ENCODE data around the gene TLR6. TPM values are rescaled to one million over a fixed set of nuclear protein-coding genes. Genes with fewer than 3 reads are reported as not detected.

TLR6 gene
- total and polyA plus RNA-seq, 2 experiments from 2014 or later, result 0.24 to 1.1 TPM

DNA sequence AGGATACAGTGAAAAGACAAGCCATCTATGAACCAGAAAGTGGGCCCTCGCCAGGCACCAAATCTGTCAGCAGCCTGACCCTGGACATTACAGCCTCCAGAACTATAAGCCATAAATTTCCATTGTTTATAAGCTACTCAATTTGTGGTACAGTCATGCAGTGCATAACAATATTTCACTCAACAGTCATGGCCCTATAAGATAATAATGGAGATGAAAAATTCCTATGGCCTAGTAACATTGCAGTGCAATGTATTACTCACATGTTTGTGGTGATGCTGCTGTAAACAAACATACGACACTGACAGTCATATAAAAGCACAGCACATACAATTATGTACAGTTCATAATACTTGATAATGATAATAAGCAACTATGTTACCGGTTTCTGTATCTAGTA is 34.9 kb downstream of the TLR6 start:
- TF ChIP-seq EZH2 (IDR thresholded peaks at IDR 0.05; ENCODE audit: borderline replicate concordance) (no peak), EZH2phosphoT487 (IDR thresholded peaks at IDR 0.05; ENCODE audit: low read depth, severe bottlenecking, unreplicated experiment) (no peak)
- TF ChIP-seq, protein P1, sequence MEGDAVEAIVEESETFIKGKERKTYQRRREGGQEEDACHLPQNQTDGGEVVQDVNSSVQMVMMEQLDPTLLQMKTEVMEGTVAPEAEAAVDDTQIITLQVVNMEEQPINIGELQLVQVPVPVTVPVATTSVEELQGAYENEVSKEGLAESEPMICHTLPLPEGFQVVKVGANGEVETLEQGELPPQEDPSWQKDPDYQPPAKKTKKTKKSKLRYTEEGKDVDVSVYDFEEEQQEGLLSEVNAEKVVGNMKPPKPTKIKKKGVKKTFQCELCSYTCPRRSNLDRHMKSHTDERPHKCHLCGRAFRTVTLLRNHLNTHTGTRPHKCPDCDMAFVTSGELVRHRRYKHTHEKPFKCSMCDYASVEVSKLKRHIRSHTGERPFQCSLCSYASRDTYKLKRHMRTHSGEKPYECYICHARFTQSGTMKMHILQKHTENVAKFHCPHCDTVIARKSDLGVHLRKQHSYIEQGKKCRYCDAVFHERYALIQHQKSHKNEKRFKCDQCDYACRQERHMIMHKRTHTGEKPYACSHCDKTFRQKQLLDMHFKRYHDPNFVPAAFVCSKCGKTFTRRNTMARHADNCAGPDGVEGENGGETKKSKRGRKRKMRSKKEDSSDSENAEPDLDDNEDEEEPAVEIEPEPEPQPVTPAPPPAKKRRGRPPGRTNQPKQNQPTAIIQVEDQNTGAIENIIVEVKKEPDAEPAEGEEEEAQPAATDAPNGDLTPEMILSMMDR (IDR thresholded peaks at IDR 0.05; ENCODE audit: poor library complexity), result no peak

DNA sequence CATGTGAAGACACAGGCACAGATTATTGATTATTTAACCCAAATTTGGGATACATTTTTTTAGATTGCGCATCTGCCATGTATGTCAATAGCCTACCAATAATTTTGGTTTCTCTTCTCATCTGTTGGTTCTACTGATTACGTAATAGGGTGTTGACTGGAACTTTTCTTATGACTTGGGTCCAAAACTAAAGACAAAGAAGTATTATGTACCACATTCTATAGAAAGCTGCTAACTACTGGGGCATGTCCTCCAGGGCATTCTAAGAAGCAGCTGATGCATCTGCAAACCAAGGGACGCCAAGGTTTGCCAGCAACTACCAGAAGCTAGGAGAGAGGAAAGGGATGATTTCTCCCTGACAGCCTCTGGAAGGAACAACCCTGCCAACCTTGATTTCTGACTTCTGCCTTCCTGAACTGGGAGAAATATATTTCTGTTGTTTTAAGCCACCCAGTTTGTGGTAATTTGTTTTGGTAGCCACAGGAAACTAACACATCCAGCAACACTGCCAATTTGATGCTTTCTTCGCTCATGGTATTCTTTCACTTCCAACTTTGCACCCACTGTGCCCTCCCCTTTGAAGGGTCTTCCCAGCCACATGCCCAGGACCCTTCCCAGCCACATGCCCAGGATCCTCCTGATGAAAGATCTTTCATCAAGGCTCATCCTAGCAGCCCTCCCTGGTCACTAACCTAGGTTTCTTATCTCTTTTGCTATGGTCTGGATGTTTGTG is 36.1 kb downstream of the TLR6 start:
- no peaks in the 10 kb centered on the region for H3K27me3 ChIP-seq
- TF ChIP-seq, protein P1 (IDR thresholded peaks at IDR 0.05; ENCODE audit: poor library complexity), result no peak
- TF ChIP-seq EZH2phosphoT487 (IDR thresholded peaks at IDR 0.05; ENCODE audit: low read depth, severe bottlenecking, unreplicated experiment) (no peak), EZH2 (IDR thresholded peaks at IDR 0.05; ENCODE audit: borderline replicate concordance) (no peak)
- H3K27ac ChIP-seq, result no peak overlapping the region
- 95% methylated on average over 4 of the region's 4 CpGs for WGBS (ENCODE audit: low lambda C conversion rate, missing lambda C conversion rate)
- DNase-seq (ENCODE audit: low spot score), result no peak
- H2AFZ ChIP-seq, result no peak overlapping the region
- H3K36me3 ChIP-seq (replicated peaks; ENCODE audit: insufficient read depth, low read depth), result no peaks in the 10 kb centered on the region
- H3K4me3 ChIP-seq, result no peak overlapping the region
- H3K4me1 ChIP-seq (ENCODE audit: insufficient read depth), result no peaks in the 10 kb centered on the region
- H4K20me1 ChIP-seq (ENCODE audit: insufficient read depth, poor library complexity, severe bottlenecking), result no peaks in the 10 kb centered on the region
- no peak overlapping the region for H3K4me2 ChIP-seq
- no peaks in the 10 kb centered on the region for H3K9me3 ChIP-seq (ENCODE audit: low read depth)
- no peaks in the 10 kb centered on the region for H3K9me2 ChIP-seq (replicated peaks; ENCODE audit: insufficient read depth)
- no peaks in the 10 kb centered on the region for H3K79me2 ChIP-seq

More for the DNA sequence above, 34.9 kb downstream of the TLR6 start:
- H4K20me1 ChIP-seq (ENCODE audit: insufficient read depth, poor library complexity, severe bottlenecking), result no peaks in the 10 kb centered on the region
- 81% methylated on average over 3 of the region's 3 CpGs for WGBS (ENCODE audit: low lambda C conversion rate, missing lambda C conversion rate)
- no peak for DNase-seq (ENCODE audit: low spot score)
- no peaks in the 10 kb centered on the region for H3K4me1 ChIP-seq (ENCODE audit: insufficient read depth)
- H3K9me2 ChIP-seq (replicated peaks; ENCODE audit: insufficient read depth), result no peaks in the 10 kb centered on the region
- no peaks in the 10 kb centered on the region for H3K79me2 ChIP-seq
- no peak overlapping the region for H3K4me2 ChIP-seq
- H3K27me3 ChIP-seq, result no peaks in the 10 kb centered on the region
- no peak overlapping the region for H2AFZ ChIP-seq
- no peak overlapping the region for H3K27ac ChIP-seq
- H3K4me3 ChIP-seq, result no peak overlapping the region
- H3K36me3 ChIP-seq (replicated peaks; ENCODE audit: insufficient read depth, low read depth), result no peaks in the 10 kb centered on the region
- no peaks in the 10 kb centered on the region for H3K9me3 ChIP-seq (ENCODE audit: low read depth)

DNA sequence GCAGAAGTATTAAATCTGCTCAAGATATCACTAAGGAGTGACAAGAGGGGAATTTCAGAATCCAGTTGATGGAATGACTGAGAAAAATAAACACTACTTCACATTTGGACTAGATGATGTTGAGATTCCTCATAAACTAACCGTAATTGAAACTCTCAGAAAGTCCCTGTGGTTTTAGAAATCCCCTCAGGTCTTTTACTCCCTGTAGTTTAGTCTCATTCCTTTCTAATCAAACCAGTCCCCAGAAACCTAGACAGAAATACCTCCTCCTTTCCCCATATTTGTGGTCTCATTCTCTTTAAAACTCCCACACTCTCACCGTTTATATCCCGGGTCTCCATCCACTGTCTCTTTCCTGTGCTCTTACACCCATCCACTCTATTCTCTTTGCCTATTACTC is 37.0 kb downstream of the TLR6 start:
- Histone ChIP-seq H4K20me1 (ENCODE audit: insufficient read depth, poor library complexity, severe bottlenecking) (no peaks in the 10 kb centered on the region), H3K9me3 (ENCODE audit: low read depth) (no peaks in the 10 kb centered on the region), H3K4me1 (ENCODE audit: insufficient read depth) (no peaks in the 10 kb centered on the region), H3K36me3 (replicated peaks; ENCODE audit: insufficient read depth, low read depth) (no peaks in the 10 kb centered on the region), H3K27ac (no peak overlapping the region), H3K9me2 (replicated peaks; ENCODE audit: insufficient read depth) (no peaks in the 10 kb centered on the region), H3K4me3 (no peak overlapping the region), H3K27me3 (no peaks in the 10 kb centered on the region), H2AFZ (no peak overlapping the region), H3K79me2 (no peaks in the 10 kb centered on the region), H3K4me2 (no peak overlapping the region)
- no peak for DNase-seq (ENCODE audit: low spot score)
- WGBS (ENCODE audit: low lambda C conversion rate, missing lambda C conversion rate), result 66% methylated on average over 3 of the region's 3 CpGs
- TF ChIP-seq, protein P1 (IDR thresholded peaks at IDR 0.05; ENCODE audit: poor library complexity), result no peak
- TF ChIP-seq EZH2phosphoT487 (IDR thresholded peaks at IDR 0.05; ENCODE audit: low read depth, severe bottlenecking, unreplicated experiment) (no peak), EZH2 (IDR thresholded peaks at IDR 0.05; ENCODE audit: borderline replicate concordance) (no peak)
